ENCODE data around the gene RBM33. TPM values are rescaled to one million over a fixed set of nuclear protein-coding genes. Genes with fewer than 3 reads are reported as not detected.

Gene RBM33
- total RNA-seq, 1 experiment from 2014 or later: 12.3 TPM

DNA sequence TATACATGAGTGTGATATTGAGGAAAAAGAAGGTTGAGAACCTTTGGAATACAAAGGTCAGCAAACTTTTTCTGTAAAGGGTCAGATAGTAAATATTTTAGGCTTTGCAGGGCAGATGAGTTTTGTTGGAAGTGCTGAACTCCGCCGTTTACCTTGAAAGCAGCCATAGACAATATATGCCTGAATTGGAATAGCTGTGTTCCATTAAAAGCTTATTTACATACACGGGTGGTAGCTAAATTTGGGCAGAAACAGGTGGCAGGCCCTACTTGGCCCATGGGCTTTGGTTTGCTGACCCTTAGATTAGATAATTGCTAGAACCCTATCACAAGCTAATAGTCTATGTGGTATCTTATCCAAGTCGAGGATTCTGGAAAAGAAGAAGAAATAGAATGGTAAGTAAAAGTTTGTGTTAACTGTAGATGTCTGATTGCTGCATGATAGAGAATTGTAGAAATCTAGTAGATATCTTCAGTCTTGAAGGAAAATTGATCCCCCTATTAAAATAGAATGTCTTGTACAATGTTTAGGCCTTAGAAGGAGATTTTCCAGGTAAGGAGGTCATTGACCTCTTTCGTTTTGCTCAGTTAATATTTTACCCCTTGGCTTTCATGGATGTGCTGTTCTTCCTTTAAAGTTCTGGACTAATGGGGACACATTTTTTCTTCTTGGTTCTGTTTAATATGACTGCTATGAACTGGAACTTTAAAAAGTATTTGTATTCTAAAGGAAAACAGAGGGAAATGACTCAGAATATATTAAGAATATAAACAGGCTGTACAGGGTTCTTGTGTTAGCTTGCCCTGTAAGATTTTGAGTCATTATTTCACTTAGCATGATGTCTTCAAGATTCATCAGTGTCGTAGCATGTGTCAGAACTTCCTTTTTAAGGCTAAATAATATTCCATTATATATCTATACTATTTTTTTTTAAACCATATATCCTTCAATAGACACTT lies 8.0 kb downstream of the RBM33 start:
- in situ Hi-C loops (cut with HindIII; ENCODE audit: low sequenced_read_pairs): no loop called here
- DNase-seq (ENCODE audit: low spot score): no peak

DNA sequence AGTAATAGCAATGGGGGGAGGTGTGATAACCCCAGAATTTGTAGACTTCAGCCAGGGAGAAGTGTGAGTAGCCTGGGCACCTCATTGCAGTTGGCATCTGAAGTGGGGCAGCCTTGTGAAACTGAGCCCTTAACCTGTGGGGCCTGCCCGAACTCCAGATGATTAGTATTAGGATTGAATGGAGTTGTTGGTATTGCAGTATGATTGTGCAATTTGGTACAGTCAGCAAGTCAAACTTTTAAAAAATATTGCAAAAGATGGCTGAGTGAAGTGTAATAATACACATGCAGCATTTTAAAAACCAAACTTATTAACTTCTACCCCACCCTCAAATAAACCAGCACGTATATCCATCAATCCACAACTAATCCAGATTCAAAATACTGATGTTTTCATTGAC lies 9.3 kb downstream of the RBM33 start:
- no peak for DNase-seq (ENCODE audit: low spot score)
- in situ Hi-C loops (cut with HindIII; ENCODE audit: low sequenced_read_pairs): no loop called here

DNA sequence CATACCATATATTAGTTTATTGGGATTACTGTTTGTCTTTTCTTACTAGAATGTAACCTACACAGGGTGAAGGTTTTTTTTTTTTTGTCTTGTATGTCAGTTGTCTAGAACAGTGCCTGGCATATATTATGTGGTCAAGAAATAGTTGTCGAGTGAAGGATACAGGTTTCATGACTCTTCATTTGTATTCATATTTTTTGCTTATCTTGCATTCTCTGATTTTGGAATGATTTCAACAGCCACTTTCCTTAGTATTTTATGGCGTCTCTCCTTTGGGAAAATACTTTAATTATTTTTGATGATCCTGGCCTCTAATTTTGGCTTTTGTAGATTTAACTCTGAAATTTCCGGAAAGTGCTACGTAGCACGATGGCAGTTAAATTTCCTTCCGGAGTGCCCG lies 12.4 kb downstream of the RBM33 start:
- DNase-seq (ENCODE audit: low spot score): no peak
- in situ Hi-C loops (cut with HindIII; ENCODE audit: low sequenced_read_pairs): no loop called here

DNA sequence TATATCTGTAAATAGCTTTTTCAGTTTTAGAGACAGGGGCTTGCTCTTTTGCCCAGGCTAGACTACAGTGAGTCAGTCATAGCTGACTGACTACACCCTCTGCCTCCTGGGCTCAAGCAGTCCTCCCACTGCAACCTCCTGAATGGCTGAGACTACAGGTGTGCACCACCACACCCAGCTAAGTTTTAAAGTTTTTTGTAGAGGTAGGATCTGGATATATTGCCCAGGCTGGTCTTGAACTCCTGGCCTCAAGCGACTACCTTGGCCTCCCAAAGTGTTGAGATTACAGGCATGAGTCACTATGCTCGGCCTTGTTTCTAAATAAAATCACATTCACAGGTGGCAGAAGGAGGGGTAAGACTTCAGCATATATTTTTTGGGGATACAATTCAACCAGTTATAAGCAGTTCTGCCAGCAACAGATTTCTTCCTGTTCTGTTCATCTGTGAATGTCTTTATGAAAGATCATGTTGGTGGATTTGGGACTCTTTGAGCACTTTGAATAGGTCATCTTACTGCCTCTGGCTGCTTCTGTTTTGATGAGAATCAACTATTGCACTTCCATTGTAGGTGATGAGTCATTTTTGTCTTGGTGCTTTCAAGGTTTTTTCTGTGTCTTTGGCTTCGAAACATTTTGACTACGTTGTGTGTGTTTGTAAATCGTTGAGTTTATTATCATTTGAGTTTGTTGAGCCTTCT lies 15.7 kb downstream of the RBM33 start:
- no peak for DNase-seq (ENCODE audit: low spot score)
- in situ Hi-C loops (cut with HindIII; ENCODE audit: low sequenced_read_pairs): no loop called here

GRCh38 chr7:155660758-155661093 lies 16.3 kb downstream of the RBM33 start:
- no peak for DNase-seq (ENCODE audit: low spot score)
- in situ Hi-C loops (cut with HindIII; ENCODE audit: low sequenced_read_pairs): no loop called here

DNA sequence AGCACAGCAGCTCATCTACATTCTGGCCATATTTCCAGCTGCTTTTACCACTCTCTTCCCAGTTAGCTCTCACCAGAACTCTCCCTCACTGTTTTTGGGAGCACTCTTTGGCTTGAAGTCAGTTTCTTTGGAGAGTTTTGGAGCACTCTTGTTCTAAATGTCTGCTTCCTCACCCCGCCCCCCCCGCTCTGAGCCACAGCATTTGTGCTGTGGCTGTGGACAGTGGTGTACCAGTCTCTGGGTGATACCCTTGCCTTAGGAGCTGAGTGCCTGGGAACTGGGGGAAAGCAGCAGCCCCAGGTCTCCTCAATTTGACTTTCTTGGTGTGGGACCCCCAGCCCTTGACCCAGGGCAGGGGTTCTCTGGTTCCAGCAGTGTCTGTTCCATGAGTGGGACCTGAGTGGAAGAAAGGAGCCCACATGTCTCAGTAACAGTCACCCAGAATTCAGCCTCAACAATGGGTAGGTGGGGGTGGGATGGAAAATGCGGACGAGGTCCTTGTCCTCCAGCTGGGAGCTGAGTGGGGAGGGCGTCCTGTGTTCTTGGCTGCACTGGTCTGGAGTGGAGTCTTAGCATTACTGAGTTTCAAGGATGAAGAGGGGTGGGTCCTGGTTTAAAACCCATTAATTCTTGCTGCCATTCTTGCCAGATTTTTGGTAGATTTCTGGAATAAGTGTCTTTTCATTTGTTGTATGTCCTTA lies 18.0 kb downstream of the RBM33 start:
- in situ Hi-C loops (cut with HindIII; ENCODE audit: low sequenced_read_pairs): no loop called here
- DNase-seq (ENCODE audit: low spot score): no peak

GRCh38 chr7:155663937-155664336 lies 19.5 kb downstream of the RBM33 start:
- in situ Hi-C loops (cut with HindIII; ENCODE audit: low sequenced_read_pairs): no loop called here
- DNase-seq (ENCODE audit: low spot score): no peak

DNA sequence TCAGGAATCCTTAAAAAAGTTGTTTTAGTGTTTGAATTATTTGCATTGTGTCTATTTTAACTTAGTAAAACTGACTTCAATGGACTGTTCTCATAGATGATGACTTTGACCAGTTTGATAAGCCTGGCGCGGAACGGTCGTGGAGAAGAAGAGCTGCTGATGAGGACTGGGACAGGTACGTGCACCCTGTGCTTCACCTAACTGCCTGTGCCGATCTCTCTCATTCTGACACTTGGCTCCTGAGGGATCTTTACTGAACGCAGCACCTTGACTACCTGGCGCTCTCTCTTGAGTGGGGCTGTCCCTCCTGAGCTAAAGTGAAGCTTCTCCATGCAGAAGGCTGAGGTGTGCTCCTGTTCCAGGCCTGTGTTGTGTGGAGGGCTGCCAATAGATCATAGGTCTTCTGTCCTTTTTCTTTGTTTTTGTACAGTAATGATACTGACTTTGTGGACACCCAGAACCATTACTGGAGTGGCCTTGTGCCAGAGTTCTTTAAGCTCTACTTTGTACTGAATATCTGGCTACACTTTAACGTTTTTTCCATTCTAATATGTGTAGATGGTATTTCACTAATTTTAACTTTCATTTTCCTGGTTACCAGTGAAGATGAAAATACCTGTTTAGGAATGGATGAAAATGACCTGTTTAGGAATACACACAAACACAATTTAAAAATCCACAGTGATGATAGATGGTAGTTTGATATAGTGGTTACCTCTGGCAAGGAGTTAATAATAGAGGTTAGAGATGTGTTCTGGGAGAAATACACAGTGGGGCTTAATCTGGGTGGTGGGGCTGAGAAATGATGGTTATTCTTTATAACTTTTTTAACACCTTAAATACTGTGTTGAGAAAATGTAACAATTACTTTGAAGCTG lies 20.9 kb downstream of the RBM33 start:
- no peak for DNase-seq (ENCODE audit: low spot score)
- in situ Hi-C loops (cut with HindIII; ENCODE audit: low sequenced_read_pairs): no loop called here

DNA sequence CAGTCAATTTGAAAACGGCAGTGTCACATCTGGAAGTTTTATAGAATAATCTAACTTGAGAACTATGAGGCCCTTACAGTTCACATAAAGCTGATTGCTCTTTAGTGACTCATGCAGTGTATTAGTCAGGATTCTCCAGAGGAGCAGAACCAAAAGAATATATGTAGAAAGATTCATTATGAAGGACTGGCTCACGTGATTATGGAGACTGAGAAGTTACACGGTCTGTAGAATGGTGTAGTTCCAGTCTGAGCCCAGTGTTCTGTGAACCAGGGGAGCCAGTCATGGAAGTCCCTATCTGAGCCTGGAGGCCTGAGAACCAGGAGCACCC lies 21.5 kb downstream of the RBM33 start:
- in situ Hi-C loops (cut with HindIII; ENCODE audit: low sequenced_read_pairs): no loop called here
- DNase-seq (ENCODE audit: low spot score): no peak

DNA sequence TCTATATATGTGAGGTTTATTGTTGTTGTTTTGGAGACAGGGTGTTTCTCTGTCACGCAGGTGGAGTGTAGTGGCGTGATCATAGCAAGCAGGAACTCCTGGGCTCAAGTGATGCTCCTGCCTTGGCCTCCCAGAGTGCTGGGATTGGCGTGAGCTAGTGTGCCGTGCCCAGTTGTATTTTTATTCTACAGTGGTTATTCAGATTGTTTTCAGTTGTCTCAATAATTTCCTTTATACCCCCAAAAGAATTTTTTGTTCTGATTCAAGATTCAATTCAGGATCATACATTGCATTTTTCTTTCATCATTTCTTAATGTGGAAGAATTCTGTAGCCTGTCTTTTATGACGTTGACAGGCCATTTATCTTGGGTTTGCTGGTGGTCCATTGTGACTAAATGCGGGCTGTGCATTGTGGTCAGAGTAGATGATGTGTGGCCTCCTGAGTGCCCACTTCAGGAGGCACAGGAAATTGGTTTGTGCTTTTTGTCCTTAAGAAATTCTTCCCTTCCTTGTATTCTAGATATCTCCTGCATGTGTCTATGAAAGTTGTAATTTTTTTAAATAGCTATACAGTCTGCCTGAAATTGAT lies 22.9 kb downstream of the RBM33 start:
- DNase-seq (ENCODE audit: low spot score): no peak
- in situ Hi-C loops (cut with HindIII; ENCODE audit: low sequenced_read_pairs): no loop called here

GRCh38 chr7:155669717-155670505 lies 25.4 kb downstream of the RBM33 start:
- in situ Hi-C loops (cut with HindIII; ENCODE audit: low sequenced_read_pairs): no loop called here
- peak; percentile 44 for DNase-seq (ENCODE audit: low spot score)

DNA sequence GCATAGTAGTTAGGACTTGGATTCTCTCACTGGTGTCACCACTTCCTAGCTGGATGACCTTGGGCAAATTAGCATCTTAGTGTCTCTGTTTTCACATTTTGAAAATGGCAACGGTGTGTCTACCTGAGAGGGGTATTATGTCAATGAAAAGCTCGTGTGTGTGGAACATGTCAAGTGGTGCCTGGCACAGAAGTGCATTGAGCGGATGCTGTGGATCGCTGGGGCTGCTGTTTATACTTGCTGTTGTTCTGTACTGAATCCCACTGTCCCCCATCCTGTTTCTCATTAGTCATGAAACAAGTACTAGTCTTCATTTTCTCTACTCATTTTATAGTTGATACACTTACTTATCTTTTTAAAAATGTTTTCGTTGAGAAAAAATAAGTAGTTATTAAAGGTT lies 26.1 kb downstream of the RBM33 start:
- no peak for DNase-seq (ENCODE audit: low spot score)
- in situ Hi-C loops (cut with HindIII; ENCODE audit: low sequenced_read_pairs): no loop called here

GRCh38 chr7:155674556-155674955 lies 30.1 kb downstream of the RBM33 start:
- DNase-seq (ENCODE audit: low spot score): no peak
- in situ Hi-C loops (cut with HindIII; ENCODE audit: low sequenced_read_pairs): no loop called here

- in situ Hi-C loops (cut with HindIII; ENCODE audit: low sequenced_read_pairs): no loop called here
- no peak for DNase-seq (ENCODE audit: low spot score)
Measured at GRCh38 chr7:155676052-155676451, 31.6 kb downstream of the RBM33 start.

GRCh38 chr7:155677688-155678087 lies 33.2 kb downstream of the RBM33 start:
- no peak for DNase-seq (ENCODE audit: low spot score)
- in situ Hi-C loops (cut with HindIII; ENCODE audit: low sequenced_read_pairs): no loop called here

DNA sequence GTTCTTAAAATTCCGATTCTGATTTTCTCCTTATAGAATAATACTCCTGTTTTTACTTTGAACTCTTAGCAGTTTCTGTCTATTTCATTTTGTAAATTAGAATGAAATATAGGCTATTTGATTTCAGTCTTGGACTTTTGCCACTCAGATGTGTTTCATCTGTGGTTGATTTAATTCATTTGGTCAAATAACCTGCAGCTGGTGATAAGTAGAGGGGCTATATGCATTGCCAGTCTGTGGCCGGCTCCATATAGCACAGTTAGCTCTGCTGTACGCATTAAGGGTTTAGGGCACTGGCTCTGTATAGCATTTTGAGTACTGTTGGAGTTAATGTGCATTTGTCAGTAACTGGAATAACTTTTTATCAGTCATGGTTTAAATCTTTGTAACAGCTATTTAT lies 35.7 kb downstream of the RBM33 start:
- in situ Hi-C loops (cut with HindIII; ENCODE audit: low sequenced_read_pairs): no loop called here

DNA sequence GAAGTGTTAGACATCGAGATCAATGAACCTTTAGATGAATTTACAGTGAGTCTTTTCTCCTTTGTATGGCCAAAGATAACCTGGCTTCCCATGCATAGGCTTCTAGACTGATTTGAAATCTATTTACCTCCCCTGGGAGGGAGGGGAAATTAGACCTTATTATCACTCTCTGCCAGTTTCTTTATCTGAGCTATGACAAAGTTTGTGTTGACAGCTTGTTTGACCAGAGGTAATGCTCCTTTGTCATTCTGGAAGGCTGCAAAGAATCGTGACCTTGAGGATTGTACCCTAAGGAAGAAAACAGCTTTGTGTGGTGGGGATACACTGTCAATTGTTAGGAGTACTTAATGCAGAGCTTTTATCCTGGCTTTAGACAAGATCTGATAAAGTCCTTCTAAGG lies 36.4 kb downstream of the RBM33 start:
- in situ Hi-C loops (cut with HindIII; ENCODE audit: low sequenced_read_pairs): no loop called here
- no peak for DNase-seq (ENCODE audit: low spot score)

More for the DNA sequence above, 35.7 kb downstream of the RBM33 start:
- no peak for DNase-seq (ENCODE audit: low spot score)

DNA sequence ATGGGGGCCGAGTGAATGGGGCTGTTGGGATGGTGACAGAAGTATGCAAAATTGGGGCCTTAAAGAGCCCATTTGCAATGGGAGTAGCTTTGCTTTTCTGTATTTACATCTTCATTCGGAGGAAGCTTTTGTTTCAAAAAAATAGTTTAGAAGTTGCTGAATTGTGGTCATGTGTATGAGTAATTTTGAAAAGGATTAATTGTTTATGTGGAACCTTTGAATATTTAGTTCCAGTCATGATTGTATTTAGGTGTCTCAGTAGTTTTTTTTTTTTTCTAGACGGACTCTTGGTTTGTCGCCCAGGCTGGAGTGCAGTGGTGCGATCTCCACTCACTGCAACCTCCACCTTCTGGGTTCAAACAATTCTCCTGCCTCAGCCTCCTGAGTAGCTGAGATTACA lies 37.2 kb downstream of the RBM33 start:
- DNase-seq (ENCODE audit: low spot score): no peak
- in situ Hi-C loops (cut with HindIII; ENCODE audit: low sequenced_read_pairs): no loop called here
